ENCODE results near the gene HIPK1. TPM values are rescaled to one million over a fixed set of nuclear protein-coding genes. Genes with fewer than 3 reads are reported as not detected.
"Not testable (repeated sequence)": the region's sequence is repeated elsewhere in the genome, so short reads cannot be mapped to it uniquely, and the experiment has no call there.

Gene HIPK1
- total RNA-seq, 2 donors from 2014 or later = 47.4 to 59.1 TPM

DNA sequence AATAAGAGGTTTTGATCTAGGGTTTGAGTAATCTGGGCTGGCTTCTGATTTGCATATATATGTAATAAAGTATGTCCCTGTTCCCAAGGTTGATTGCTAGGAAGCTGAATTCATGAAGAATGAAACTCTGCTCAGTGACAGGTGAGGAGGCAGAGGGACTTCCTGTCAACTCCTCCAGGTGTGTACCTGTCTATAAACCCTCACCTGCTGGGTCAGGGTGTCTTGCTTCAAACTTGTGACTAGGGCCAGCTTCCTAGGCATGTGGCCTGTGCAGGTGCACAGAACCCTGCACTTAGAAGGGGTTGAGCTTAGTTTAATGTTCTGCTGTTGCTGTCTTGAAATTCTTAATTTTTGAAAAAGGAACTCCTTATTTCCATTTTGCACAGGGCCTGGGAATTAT, 71.3 kb downstream of the HIPK1 start:
- Histone ChIP-seq H3K9me3 (peaks cover 9% of the 10 kb centered on the region), H3K4me3 (no peak overlapping the region), H3K4me1 (ENCODE audit: control insufficient read depth in 1 of 2, low read depth in 2 of 2) (no peaks in the 10 kb centered on the region), H3K36me3 (no peaks in the 10 kb centered on the region), H3K27ac (no peak overlapping the region), H3K27me3 (replicated peaks; ENCODE audit: insufficient read depth) (no peaks in the 10 kb centered on the region)
- TF ChIP-seq, protein P1, sequence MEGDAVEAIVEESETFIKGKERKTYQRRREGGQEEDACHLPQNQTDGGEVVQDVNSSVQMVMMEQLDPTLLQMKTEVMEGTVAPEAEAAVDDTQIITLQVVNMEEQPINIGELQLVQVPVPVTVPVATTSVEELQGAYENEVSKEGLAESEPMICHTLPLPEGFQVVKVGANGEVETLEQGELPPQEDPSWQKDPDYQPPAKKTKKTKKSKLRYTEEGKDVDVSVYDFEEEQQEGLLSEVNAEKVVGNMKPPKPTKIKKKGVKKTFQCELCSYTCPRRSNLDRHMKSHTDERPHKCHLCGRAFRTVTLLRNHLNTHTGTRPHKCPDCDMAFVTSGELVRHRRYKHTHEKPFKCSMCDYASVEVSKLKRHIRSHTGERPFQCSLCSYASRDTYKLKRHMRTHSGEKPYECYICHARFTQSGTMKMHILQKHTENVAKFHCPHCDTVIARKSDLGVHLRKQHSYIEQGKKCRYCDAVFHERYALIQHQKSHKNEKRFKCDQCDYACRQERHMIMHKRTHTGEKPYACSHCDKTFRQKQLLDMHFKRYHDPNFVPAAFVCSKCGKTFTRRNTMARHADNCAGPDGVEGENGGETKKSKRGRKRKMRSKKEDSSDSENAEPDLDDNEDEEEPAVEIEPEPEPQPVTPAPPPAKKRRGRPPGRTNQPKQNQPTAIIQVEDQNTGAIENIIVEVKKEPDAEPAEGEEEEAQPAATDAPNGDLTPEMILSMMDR (IDR thresholded peaks at IDR 0.05) = no peak
- no peak for DNase-seq (ENCODE audit: low spot score)
- ATAC-seq (ENCODE audit: insufficient number of reproducible peaks, low FRiP score, low read depth) = no peak

DNA sequence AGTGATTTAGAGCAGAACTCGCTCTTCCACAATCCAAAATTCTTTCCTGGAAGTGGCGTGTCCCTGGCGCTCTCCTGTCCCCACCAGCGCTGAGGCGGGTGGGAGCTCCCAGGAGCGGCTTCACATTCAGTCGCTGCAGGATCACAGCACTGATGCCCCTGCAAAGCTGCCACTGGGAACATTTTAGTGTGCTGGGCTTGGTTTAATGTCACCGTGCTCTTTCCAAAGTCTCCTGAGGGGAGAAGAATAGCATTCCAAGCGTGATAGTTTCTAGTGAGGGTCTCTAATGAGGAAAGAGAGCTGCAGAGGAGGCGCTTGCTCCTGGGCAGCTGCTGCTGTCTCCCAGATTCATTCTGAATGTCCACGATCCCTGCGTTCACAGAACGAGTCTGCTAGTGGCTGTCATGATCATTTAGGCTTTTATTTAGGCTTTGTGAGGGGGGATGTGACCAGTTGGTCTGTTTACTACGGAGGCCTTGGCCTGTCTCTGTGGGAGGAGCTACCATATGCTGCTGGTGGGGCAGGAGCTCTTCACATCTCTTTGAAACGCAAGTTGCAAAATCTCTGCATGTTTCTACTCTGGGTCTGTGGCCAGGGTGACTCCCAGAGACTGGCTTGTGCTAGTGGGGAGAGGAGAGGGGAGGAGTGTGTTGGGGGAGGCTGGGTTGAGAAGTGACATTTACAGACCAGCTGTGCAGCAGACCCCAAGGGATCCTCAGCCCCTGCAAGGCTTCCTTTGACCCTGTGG, 73.5 kb downstream of the HIPK1 start:
- Histone ChIP-seq H3K27ac (no peak overlapping the region), H3K9me3 (no peaks in the 10 kb centered on the region), H3K4me3 (peak overlapping the region; percentile 1), H3K4me1 (ENCODE audit: control insufficient read depth in 1 of 2, low read depth in 2 of 2) (no peaks in the 10 kb centered on the region), H3K36me3 (no peaks in the 10 kb centered on the region), H3K27me3 (replicated peaks; ENCODE audit: insufficient read depth) (no peaks in the 10 kb centered on the region)
- ATAC-seq (ENCODE audit: insufficient number of reproducible peaks, low FRiP score, low read depth) = no peak
- DNase-seq (ENCODE audit: low spot score) = no peak
- TF ChIP-seq, protein P1 (IDR thresholded peaks at IDR 0.05) = no peak

DNA sequence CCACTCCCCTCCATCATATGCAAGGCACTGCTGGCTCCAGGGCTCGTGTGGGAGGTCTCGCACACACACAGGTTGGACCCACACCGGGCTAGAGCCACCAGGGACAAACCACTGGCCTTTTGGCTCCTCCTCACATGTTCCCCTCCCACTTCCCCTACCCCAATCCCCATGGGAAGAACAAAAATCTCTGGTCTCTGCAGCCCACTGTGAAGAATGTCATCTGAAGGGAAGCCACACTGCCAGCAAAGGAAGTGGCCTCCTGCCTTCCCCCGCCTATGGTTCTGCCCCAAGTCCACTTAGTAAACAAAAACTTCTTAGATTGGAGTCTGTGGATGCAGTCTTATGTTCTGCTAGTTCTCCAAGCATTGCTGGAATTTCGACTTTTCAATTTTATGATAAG, 74.3 kb downstream of the HIPK1 start:
- no peak overlapping the region for H3K27ac ChIP-seq
- DNase-seq (ENCODE audit: low spot score) (no peak), ATAC-seq (ENCODE audit: insufficient number of reproducible peaks, low FRiP score, low read depth) (no peak)
- H3K4me1 ChIP-seq (ENCODE audit: control insufficient read depth in 1 of 2, low read depth in 2 of 2) = no peaks in the 10 kb centered on the region
- H3K9me3 ChIP-seq = no peaks in the 10 kb centered on the region
- no peaks in the 10 kb centered on the region for H3K36me3 ChIP-seq
- TF ChIP-seq, protein P1 (IDR thresholded peaks at IDR 0.05) = no peak
- no peak overlapping the region for H3K4me3 ChIP-seq
- no peaks in the 10 kb centered on the region for H3K27me3 ChIP-seq (replicated peaks; ENCODE audit: insufficient read depth)

DNA sequence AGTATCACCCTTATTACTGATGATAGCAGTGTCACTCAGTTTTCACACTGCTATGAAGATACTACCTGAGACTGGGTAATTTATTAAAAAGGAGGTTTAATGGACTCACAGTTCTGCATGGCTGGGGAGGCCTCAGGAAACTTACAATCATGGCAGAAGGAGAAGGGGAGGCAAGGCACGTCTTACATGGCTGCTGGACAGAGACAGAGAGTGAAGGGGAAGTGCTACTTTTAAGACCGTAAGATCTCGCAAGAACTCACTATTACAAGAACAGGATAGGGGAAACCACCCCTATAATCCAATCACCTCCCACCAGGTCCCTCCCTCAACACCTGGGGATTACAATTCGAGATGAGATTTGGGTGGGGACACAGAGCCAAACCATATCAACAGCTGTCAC, 77.7 kb downstream of the HIPK1 start:
- not testable (repeated sequence) for DNase-seq (ENCODE audit: low spot score); H3K4me3 ChIP-seq; ATAC-seq (ENCODE audit: insufficient number of reproducible peaks, low FRiP score, low read depth); H3K36me3 ChIP-seq; H3K27ac ChIP-seq; H3K4me1 ChIP-seq (ENCODE audit: control insufficient read depth in 1 of 2, low read depth in 2 of 2); H3K9me3 ChIP-seq; H3K27me3 ChIP-seq (replicated peaks; ENCODE audit: insufficient read depth)

DNA sequence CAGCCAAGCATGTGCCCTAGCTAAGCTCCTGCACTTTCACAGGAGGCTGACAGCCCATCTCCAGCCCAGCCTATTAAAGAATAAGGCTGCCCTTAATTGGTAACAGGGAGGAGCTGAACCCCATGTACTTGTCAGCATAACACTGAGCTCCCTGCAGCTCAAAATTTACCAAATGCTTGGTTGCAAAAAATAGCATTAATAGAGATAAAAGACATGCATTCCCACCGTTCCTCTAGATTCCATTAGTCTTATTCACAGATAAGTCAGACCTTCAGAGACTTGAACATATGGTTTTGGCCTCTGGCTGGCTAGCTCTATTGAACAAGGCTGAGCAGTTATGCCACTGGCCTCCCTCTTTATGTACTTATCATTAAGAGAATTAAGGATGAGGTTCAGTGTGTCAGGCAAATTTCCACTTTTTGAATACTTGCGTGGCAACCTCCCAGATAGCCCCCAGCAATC, 79.4 kb downstream of the HIPK1 start:
- no peaks in the 10 kb centered on the region for H3K4me1 ChIP-seq (ENCODE audit: control insufficient read depth in 1 of 2, low read depth in 2 of 2)
- no peak overlapping the region for H3K27ac ChIP-seq
- TF ChIP-seq, protein P1 (IDR thresholded peaks at IDR 0.05) = no peak
- H3K9me3 ChIP-seq = no peaks in the 10 kb centered on the region
- H3K36me3 ChIP-seq = no peaks in the 10 kb centered on the region
- no peak for DNase-seq (ENCODE audit: low spot score)
- no peak for ATAC-seq (ENCODE audit: insufficient number of reproducible peaks, low FRiP score, low read depth)
- no peak overlapping the region for H3K4me3 ChIP-seq
- no peaks in the 10 kb centered on the region for H3K27me3 ChIP-seq (replicated peaks; ENCODE audit: insufficient read depth)

DNA sequence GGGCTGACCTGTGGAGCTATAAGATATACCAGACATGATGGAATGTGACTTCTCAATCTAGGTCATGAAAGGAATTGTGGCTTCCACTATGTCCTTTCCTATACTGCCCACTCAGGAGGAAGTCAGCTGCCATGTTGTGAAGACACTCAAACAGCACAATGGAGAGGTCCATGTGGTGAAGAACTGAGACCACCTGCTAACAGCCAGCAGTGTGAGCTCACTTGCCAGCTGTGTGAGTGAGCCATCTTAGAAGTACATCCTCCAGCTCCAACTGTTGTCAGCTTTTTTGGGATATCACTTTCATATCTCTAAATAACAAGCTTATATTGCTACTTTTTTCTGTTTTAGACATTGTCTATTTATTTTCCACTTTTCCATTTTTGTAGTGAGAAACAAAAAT, 79.9 kb downstream of the HIPK1 start:
- Histone ChIP-seq H3K9me3 (no peaks in the 10 kb centered on the region), H3K4me1 (ENCODE audit: control insufficient read depth in 1 of 2, low read depth in 2 of 2) (no peaks in the 10 kb centered on the region), H3K36me3 (no peaks in the 10 kb centered on the region), H3K27me3 (replicated peaks; ENCODE audit: insufficient read depth) (no peaks in the 10 kb centered on the region), H3K4me3 (no peak overlapping the region), H3K27ac (no peak overlapping the region)
- ATAC-seq (ENCODE audit: insufficient number of reproducible peaks, low FRiP score, low read depth) (no peak), DNase-seq (ENCODE audit: low spot score) (no peak)
- TF ChIP-seq, protein P1 (IDR thresholded peaks at IDR 0.05) = no peak
